Heart left ventricle (tissue), 16 donors: ENCODE data around the gene ZNRF2. TPM values are rescaled to one million over a fixed set of nuclear protein-coding genes. Genes with fewer than 3 reads are reported as not detected.

Experiments used
- ATAC-seq, 4 donors: fragments of 200-7000 bp; cut with Tn5 transposase; one replicate each; pipeline ENCODE4 v1.9.1; 2020 to 2022; ENCODE audit warnings: moderate library complexity in 4 of 4, mild to moderate bottlenecking in 3 of 4, moderate number of reproducible peaks in 1 of 4
- DNase-seq, 5 donors: peaks; one replicate each; pipeline ENCODE4 v3.0.0-alpha.2; 2020
- H3K27ac ChIP-seq, 12 donors: fragments of 200-600 bp; sonication (generic) in 4 of 12; one replicate each; pipeline versions ENCODE4 v1.5.0 to v1.8.0; 2016 to 2022; ENCODE audit warnings: mild to moderate bottlenecking in 2 of 12
- H3K27me3 ChIP-seq, 9 donors: fragments of 200-600 bp; sonication (generic) in 2 of 9; one replicate each; pipeline versions ENCODE4 v1.5.1 to v1.8.0; 2016 to 2022; ENCODE audit warnings: mild to moderate bottlenecking in 3 of 9
- H3K36me3 ChIP-seq, 9 donors: fragments of 200-600 bp; sonication (generic) in 2 of 9; one replicate each; pipeline versions ENCODE4 v1.5.0 to v1.8.0; 2018 to 2022; ENCODE audit warnings: mild to moderate bottlenecking in 2 of 9
- H3K4me1 ChIP-seq, 12 donors: fragments of 200-600 bp; sonication (generic) in 4 of 12; one replicate each; pipeline versions ENCODE4 v1.5.0 to v1.8.0; 2016 to 2022; ENCODE audit warnings: mild to moderate bottlenecking in 3 of 12
- H3K4me3 ChIP-seq, 12 donors: fragments of 200-600 bp; sonication (generic) in 4 of 12; one replicate each; pipeline versions ENCODE4 v1.5.0 to v1.8.0; 2017 to 2022; ENCODE audit warnings: mild to moderate bottlenecking in 9 of 12, moderate library complexity in 4 of 12
- H3K9me3 ChIP-seq, 12 donors: fragments of 200-600 bp; sonication (generic) in 4 of 12; one replicate each; pipeline versions ENCODE4 v1.5.0 to v1.8.0; 2016 to 2022; ENCODE audit warnings: mild to moderate bottlenecking in 1 of 12
- CTCF ChIP-seq, 12 donors: fragments of 200-600 bp; sonication (generic) in 4 of 12; IDR thresholded peaks; one replicate each; pipeline versions ENCODE4 v1.5.0 to v1.8.0; 2018 to 2022; ENCODE audit warnings: antibody characterized with exemption in 12 of 12, mild to moderate bottlenecking in 5 of 12
- POLR2A ChIP-seq, 2 donors: fragments of 450-650 bp; IDR thresholded peaks; one replicate each; pipeline ENCODE4 v1.6.1; 2017; ENCODE audit warnings: antibody characterized with exemption in 2 of 2, mild to moderate bottlenecking in 2 of 2, moderate library complexity in 2 of 2
- WGBS, 4 donors: extraction: QIAGEN DNeasy Blood & Tissue Kit in 2 of 4; methylation state at CpG; one replicate each; pipeline versions ENCODE4 v1.1.5 to v1.1.7; 2013 to 2018; 5-methylcytosine and 5-hydroxymethylcytosine counted together
- intact Hi-C, 10 donors: fragments of 100-400 bp; cut with DNase I; formaldehyde crosslinking; loops; one replicate each; pipeline versions ENCODE4 v1.11.1 to v1.14.2; 2022
- polyA plus RNA-seq, 2 donors: library from polyadenylated mRNA; stranded (reverse); fragments of 200-250 nt; gene quantifications; one replicate each; pipeline ENCODE4 v1.2.3, GENCODE V29; 2013
- total RNA-seq, 9 donors: library from RNA; depleted of rRNA in 2 of 9; stranded (reverse); fragments of >200 nt in 2 of 9; fragmentation: NEBNext Ultra II Directional in 3 of 9; extraction: Animal tissue kit (Norgen Biotek cat#: 25700) in 3 of 9; gene quantifications; one replicate each; pipeline versions ENCODE4 v1.1.0 to v1.2.4, GENCODE V29; 2016 to 2023
- donor health status: ischemic (EF 13 %, LVEDD 7.1; RV severe dilation, severe dysfunction).
- donor health status: healthy with polysubstance abuse.
- donor health status: DM: no; HTN: yes; CAD: no.
- donor health status: DM: no; HTN: no; CAD: no.
- donor health status: ischemic (EF 25% LVEDD 6.9; RV normal size, moderate dysfunction).
- donor health status: ischemic (EF 25% LVEDD 5.7; RV mildly dilated, moderate dysfunction).
- donor health status: healthy.
- donor health status: DM: yes; HTN: yes; CAD: no.
- donor health status: ischemic (EF 35%, LVEDD 5.7; RV mildly dilated, moderate dysfunction).
- donor health status: nonischemic (EF 11% LVEDD 7.7; RV severe dilation, severe dysfunction).
- donor health status: DM: yes; HTN: yes; CAD: no.
- donor health status: PGD.
- donor health status: ischemic (EF 29% LVEDD 5.4; RV normal size, mild dysfunction).
- donor health status: nonischemic (EF 23%, LVEDD 6.1; RV moderate dilation, normal function).

ZNRF2 gene
- total and polyA plus RNA-seq, 11 donors = 2.7 to 15.2 (median 10.4) TPM

GRCh38 chr7:30389791-30390190, 105.4 kb downstream of the ZNRF2 start:
- intact Hi-C loops = no loop called here
- DNase-seq (no peak), ATAC-seq (peak in 2 of 4 donors; percentile 13 to 57)
- no peaks in the 10 kb centered on the region for H3K9me3 ChIP-seq
- no peaks in the 10 kb centered on the region for H3K27me3 ChIP-seq
- no peak overlapping the region for H3K27ac ChIP-seq
- H3K4me1 ChIP-seq = peaks cover 0 to 8% (median 0%) of the 10 kb centered on the region in 12 donors
- H3K36me3 ChIP-seq = peaks cover 0 to 6% (median 0%) of the 10 kb centered on the region in 9 donors
- no peak for TF ChIP-seq POLR2A (IDR thresholded peaks at IDR 0.05)
- TF ChIP-seq CTCF (IDR thresholded peaks at IDR 0.05) = no peak
- no peak overlapping the region for H3K4me3 ChIP-seq
- WGBS, 4 donors = 67 to 77% (median 72%) methylated on average over 3 of the region's 3 CpGs

GRCh38 chr7:30390736-30391636, 106.6 kb downstream of the ZNRF2 start:
- intact Hi-C loops = no loop called here
- peaks cover 0 to 6% (median 0%) of the 10 kb centered on the region in 9 donors for H3K36me3 ChIP-seq
- H3K9me3 ChIP-seq = no peaks in the 10 kb centered on the region
- H3K4me1 ChIP-seq = peaks cover 0 to 8% (median 0%) of the 10 kb centered on the region in 12 donors
- no peak overlapping the region for H3K27ac ChIP-seq
- no peaks in the 10 kb centered on the region for H3K27me3 ChIP-seq
- TF ChIP-seq CTCF (IDR thresholded peaks at IDR 0.05) = no peak
- TF ChIP-seq POLR2A (IDR thresholded peaks at IDR 0.05) = no peak
- H3K4me3 ChIP-seq = no peak overlapping the region
- DNase-seq (no peak), ATAC-seq (no peak)
- WGBS, 4 donors = 84 to 92% (median 88%) methylated on average over 8 of the region's 8 CpGs

- H3K27ac ChIP-seq = no peak overlapping the region
- H3K36me3 ChIP-seq = peaks cover 0 to 6% (median 0%) of the 10 kb centered on the region in 9 donors
- peaks cover 0 to 8% (median 0%) of the 10 kb centered on the region in 12 donors for H3K4me1 ChIP-seq
- no peak for ATAC-seq
- 96 to 98% (median 97%) methylated on average over 6 of the region's 6 CpGs for WGBS, 4 donors
- intact Hi-C loops = no loop called here
- no peaks in the 10 kb centered on the region for H3K27me3 ChIP-seq
- TF ChIP-seq CTCF (IDR thresholded peaks at IDR 0.05) (no peak), POLR2A (IDR thresholded peaks at IDR 0.05) (no peak)
- H3K9me3 ChIP-seq = no peaks in the 10 kb centered on the region
- no peak for DNase-seq
- H3K4me3 ChIP-seq = no peak overlapping the region
These were observed 107.4 kb downstream of the ZNRF2 start for GRCh38 chr7:30391806-30392205.

GRCh38 chr7:30395676-30396075, 111.3 kb downstream of the ZNRF2 start:
- H3K9me3 ChIP-seq = no peaks in the 10 kb centered on the region
- TF ChIP-seq CTCF (IDR thresholded peaks at IDR 0.05) (no peak), POLR2A (IDR thresholded peaks at IDR 0.05) (no peak)
- H3K4me3 ChIP-seq = no peak overlapping the region
- WGBS, 4 donors = 97 to 99% (median 98%) methylated on average over 4 of the region's 4 CpGs
- no peak for DNase-seq
- no peak overlapping the region for H3K27ac ChIP-seq
- intact Hi-C loops = no loop called here
- ATAC-seq = no peak
- peaks cover 0 to 1% (median 0%) of the 10 kb centered on the region in 12 donors for H3K4me1 ChIP-seq
- no peaks in the 10 kb centered on the region for H3K36me3 ChIP-seq
- H3K27me3 ChIP-seq = no peaks in the 10 kb centered on the region
